HG02798 (cell line): Measurements from ENCODE around the gene GMDS.

Source experiments
- ATAC-seq: cut with Tn5 transposase; IDR thresholded peaks from one replicate; pipeline ENCODE4 v1.9.1; 2021; ENCODE audit warnings: mild to moderate bottlenecking; ENCODE audit not compliant: unreplicated experiment, poor library complexity

The GMDS gene

GRCh38 chr6:1576711-1577110 lies 668.7 kb downstream of the GMDS start:
- no peak for ATAC-seq

- no peak for ATAC-seq
Measured at GRCh38 chr6:1576166-1576565, 669.2 kb downstream of the GMDS start.

GRCh38 chr6:1575210-1576041 lies 670.0 kb downstream of the GMDS start:
- peak; percentile 76 for ATAC-seq

- ATAC-seq, result no peak
Measured at GRCh38 chr6:1574890-1575209, 670.6 kb downstream of the GMDS start.

- no peak for ATAC-seq
Measured at GRCh38 chr6:1574083-1574761, 671.2 kb downstream of the GMDS start.
